Measurements from ENCODE around the gene LRRC51.

DNA sequence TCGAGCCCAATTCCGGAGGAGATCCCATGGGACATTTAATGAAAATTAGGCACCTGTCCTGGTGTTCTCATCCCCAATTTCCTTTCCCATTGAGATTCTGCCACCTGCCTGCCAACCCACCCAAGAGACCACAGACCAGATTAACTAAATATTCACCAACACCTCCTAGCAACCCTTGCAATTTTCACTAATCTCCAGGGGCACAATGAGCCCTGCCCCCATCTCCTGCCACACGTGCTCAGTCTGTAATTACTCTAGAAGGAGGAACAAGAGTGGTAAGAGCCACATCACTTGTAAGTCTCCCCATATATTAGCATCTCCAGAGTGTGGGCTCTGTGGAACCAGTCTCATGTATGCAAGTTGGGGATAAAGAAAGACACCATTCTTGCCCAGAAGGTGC, 44.0 kb upstream of the LRRC51 start:
- TF ChIP-seq, protein P1, sequence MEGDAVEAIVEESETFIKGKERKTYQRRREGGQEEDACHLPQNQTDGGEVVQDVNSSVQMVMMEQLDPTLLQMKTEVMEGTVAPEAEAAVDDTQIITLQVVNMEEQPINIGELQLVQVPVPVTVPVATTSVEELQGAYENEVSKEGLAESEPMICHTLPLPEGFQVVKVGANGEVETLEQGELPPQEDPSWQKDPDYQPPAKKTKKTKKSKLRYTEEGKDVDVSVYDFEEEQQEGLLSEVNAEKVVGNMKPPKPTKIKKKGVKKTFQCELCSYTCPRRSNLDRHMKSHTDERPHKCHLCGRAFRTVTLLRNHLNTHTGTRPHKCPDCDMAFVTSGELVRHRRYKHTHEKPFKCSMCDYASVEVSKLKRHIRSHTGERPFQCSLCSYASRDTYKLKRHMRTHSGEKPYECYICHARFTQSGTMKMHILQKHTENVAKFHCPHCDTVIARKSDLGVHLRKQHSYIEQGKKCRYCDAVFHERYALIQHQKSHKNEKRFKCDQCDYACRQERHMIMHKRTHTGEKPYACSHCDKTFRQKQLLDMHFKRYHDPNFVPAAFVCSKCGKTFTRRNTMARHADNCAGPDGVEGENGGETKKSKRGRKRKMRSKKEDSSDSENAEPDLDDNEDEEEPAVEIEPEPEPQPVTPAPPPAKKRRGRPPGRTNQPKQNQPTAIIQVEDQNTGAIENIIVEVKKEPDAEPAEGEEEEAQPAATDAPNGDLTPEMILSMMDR (IDR thresholded peaks at IDR 0.05): no peak
- no peak for TF ChIP-seq POLR2A (IDR thresholded peaks at IDR 0.05)
- no peak for TF ChIP-seq EP300 (IDR thresholded peaks at IDR 0.05; ENCODE audit: low read depth)

Data from transverse colon (tissue), 3 donors.